Neural progenitor cell (in vitro differentiated cells): ENCODE results near the gene BICD1. TPM values are rescaled to one million over a fixed set of nuclear protein-coding genes. Genes with fewer than 3 reads are reported as not detected.
A peak's percentile ranks its signal among the peaks of the same experiment; 100 is the strongest.

Source experiments
- DNase-seq: peaks from one replicate; pipeline ENCODE4 v3.0.0-alpha.2; 2016; ENCODE audit warnings: low spot score
- H2AFZ ChIP-seq: fragments of 200-600 bp; sonication (generic); replicated peaks from 2 replicates; pipeline ENCODE4 v1.6.1; 2016; ENCODE audit warnings: antibody characterized with exemption
- H3F3A ChIP-seq: fragments of 200-600 bp; sonication (generic); 2 replicates; pipeline ENCODE4 v1.6.1; 2016; ENCODE audit warnings: antibody characterized with exemption, low read depth
- H3K27ac ChIP-seq: fragments of 200-600 bp; sonication (generic); 2 replicates; pipeline ENCODE4 v1.5.1; 2016; ENCODE audit warnings: mild to moderate bottlenecking
- H3K27me3 ChIP-seq: fragments of 200-600 bp; sonication (generic); 2 replicates; pipeline ENCODE4 v1.6.1; 2016; ENCODE audit warnings: mild to moderate bottlenecking, moderate library complexity
- H3K36me3 ChIP-seq: fragments of 200-600 bp; sonication (generic); 2 replicates; pipeline ENCODE4 v1.5.1; 2016
- H3K4me1 ChIP-seq: fragments of 200-600 bp; sonication (generic); 2 replicates; pipeline ENCODE4 v1.6.1; 2016; ENCODE audit warnings: mixed run types
- H3K4me2 ChIP-seq: fragments of 200-600 bp; sonication (generic); 2 replicates; pipeline ENCODE4 v1.6.1; 2016
- H3K4me3 ChIP-seq: fragments of 200-600 bp; sonication (generic); 2 replicates; pipeline ENCODE4 v1.5.1; 2016
- H3K79me2 ChIP-seq: fragments of 200-600 bp; sonication (generic); 2 replicates; pipeline ENCODE4 v1.6.1; 2016; ENCODE audit warnings: low read depth
- H3K9ac ChIP-seq: fragments of 200-600 bp; sonication (generic); 2 replicates; pipeline ENCODE4 v1.6.1; 2016
- H3K9me3 ChIP-seq: fragments of 200-600 bp; sonication (generic); 2 replicates; pipeline ENCODE4 v1.5.1; 2016; ENCODE audit warnings: low read depth
- H4K20me1 ChIP-seq: fragments of 200-600 bp; sonication (generic); 2 replicates; pipeline ENCODE4 v1.6.1; 2016; ENCODE audit warnings: low read depth
- H3K27ac Mint-ChIP-seq: 3 replicates; pipeline ENCODE4 v1.8.0; 2021; ENCODE audit warnings: mixed read lengths
- H3K27me3 Mint-ChIP-seq: 2 replicates; pipeline ENCODE4 v1.8.0; 2022; ENCODE audit warnings: low read depth, mild to moderate bottlenecking, inconsistent platforms, moderate library complexity, mixed read lengths; ENCODE audit not compliant: insufficient read depth
- H3K36me3 Mint-ChIP-seq: 3 replicates; pipeline ENCODE4 v1.8.0; 2021; ENCODE audit warnings: mixed read lengths
- H3K4me1 Mint-ChIP-seq: 3 replicates; pipeline ENCODE4 v1.8.0; 2021; ENCODE audit warnings: mixed read lengths
- H3K4me3 Mint-ChIP-seq: 3 replicates; pipeline ENCODE4 v1.8.0; 2021; ENCODE audit warnings: mild to moderate bottlenecking, moderate library complexity, mixed read lengths
- H3K9me3 Mint-ChIP-seq: 3 replicates; pipeline ENCODE4 v1.8.0; 2020; ENCODE audit warnings: mixed read lengths
- CTCF ChIP-seq: fragments of 200-600 bp; sonication (generic); IDR thresholded peaks from 2 replicates; pipeline ENCODE4 v1.5.1; 2017; ENCODE audit warnings: antibody characterized with exemption, mild to moderate bottlenecking
- EZH2 ChIP-seq: fragments of 200-600 bp; sonication (generic); IDR thresholded peaks from 2 replicates; pipeline ENCODE4 v1.6.1; 2017; ENCODE audit warnings: antibody characterized with exemption, mild to moderate bottlenecking, moderate library complexity
- EZH2phosphoT487 ChIP-seq: fragments of 200-600 bp; sonication (generic); IDR thresholded peaks from 2 replicates; pipeline ENCODE4 v1.6.1; 2017; ENCODE audit warnings: antibody characterized with exemption
- total RNA-seq: library from RNA; depleted of rRNA; stranded (reverse); fragments of >200 nt; gene quantifications from 2 replicates; pipeline ENCODE4 v1.2.3, GENCODE V29; 2015; ENCODE audit warnings: low replicate concordance

BICD1 gene
- total RNA-seq, 1 donor from 2014 or later: 23.6 TPM

DNA sequence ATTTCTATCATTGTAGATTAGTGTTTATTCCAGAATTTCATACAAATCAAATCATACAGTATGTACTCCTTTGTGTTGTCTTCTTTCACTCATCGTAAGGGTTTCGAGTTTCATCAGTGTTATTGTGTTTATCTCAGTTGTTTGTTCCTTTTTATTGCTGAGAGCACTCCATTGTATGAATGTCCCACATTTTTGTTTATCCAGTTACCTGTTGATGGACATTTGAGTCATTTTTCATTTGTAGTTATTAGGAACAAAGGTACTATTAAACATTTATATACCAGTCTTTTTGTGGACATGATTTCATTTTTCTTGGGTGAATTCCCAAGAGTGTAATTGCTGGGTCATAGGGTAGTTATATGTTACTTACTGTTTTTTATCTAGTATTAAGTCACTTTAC, 70.0 kb downstream of the BICD1 start:
- peaks cover 47% of the 10 kb centered on the region for H3K79me2 ChIP-seq
- peaks cover 20% of the 10 kb centered on the region for H3K4me1 ChIP-seq
- H3K36me3 ChIP-seq: peaks cover 3% of the 10 kb centered on the region
- no peak for TF ChIP-seq CTCF
- TF ChIP-seq EZH2phosphoT487: no peak
- TF ChIP-seq EZH2: no peak
- peaks cover 19% of the 10 kb centered on the region for H3K4me1 Mint-ChIP-seq
- no peak overlapping the region for H3K27ac Mint-ChIP-seq
- H3K9ac ChIP-seq: no peak overlapping the region
- H3K27me3 Mint-ChIP-seq: no peaks in the 10 kb centered on the region
- no peaks in the 10 kb centered on the region for H4K20me1 ChIP-seq
- no peaks in the 10 kb centered on the region for H3K27me3 ChIP-seq
- no peak overlapping the region for H3K4me2 ChIP-seq
- no peak overlapping the region for H3K4me3 ChIP-seq
- H3F3A ChIP-seq: peaks cover 12% of the 10 kb centered on the region
- no peak for DNase-seq
- no peak overlapping the region for H3K4me3 Mint-ChIP-seq
- H3K9me3 Mint-ChIP-seq: no peaks in the 10 kb centered on the region
- no peaks in the 10 kb centered on the region for H3K9me3 ChIP-seq
- peaks cover 10% of the 10 kb centered on the region for H3K36me3 Mint-ChIP-seq
- H3K27ac ChIP-seq: no peak overlapping the region
- H2AFZ ChIP-seq: no peak overlapping the region

DNA sequence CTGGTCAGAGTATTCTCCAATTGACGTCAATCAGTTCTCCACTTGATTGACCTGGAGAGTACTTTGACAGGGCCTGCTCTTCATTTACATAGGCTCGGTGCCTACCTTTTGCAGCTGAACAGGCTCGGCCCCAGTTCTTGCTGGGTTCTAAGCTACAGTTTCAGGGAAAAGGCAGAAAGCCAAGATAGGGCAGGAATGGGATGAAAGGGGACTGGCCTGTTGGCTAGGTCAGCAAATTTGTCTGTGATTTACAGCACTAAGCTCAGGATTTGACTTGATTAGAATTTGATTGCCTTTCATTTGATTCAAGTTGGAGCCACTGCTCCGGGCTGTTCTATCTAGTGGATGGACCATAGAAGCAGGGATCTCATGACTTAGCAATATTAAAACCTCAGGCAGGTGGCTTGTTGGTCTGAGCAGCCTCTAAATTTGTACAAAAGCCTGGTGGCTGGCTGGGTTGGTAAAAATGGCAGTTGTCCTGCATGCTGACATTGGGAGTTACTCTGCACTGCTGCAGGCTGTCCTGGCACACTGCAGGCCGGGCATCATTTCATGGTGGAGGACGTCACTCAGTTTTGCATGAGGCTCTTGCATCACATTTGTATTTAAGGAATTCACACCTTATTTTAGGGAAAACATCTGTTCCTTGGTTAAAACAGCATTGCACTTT, 71.8 kb downstream of the BICD1 start:
- H3K27ac Mint-ChIP-seq: no peak overlapping the region
- H4K20me1 ChIP-seq: no peaks in the 10 kb centered on the region
- H3K79me2 ChIP-seq: peaks cover 56% of the 10 kb centered on the region

GRCh38 chr12:32179011-32179395, 72.4 kb downstream of the BICD1 start:
- H3K27me3 Mint-ChIP-seq: no peaks in the 10 kb centered on the region
- peaks cover 3% of the 10 kb centered on the region for H3K36me3 ChIP-seq
- no peak overlapping the region for H3K9ac ChIP-seq
- H3K4me3 ChIP-seq: no peak overlapping the region
- peaks cover 10% of the 10 kb centered on the region for H3K36me3 Mint-ChIP-seq
- peak overlapping the region; percentile 77 for H3K27ac ChIP-seq
- peaks cover 58% of the 10 kb centered on the region for H3K79me2 ChIP-seq
- TF ChIP-seq CTCF (no peak), EZH2 (no peak), EZH2phosphoT487 (no peak)
- no peaks in the 10 kb centered on the region for H3K9me3 Mint-ChIP-seq
- no peak overlapping the region for H3K4me2 ChIP-seq
- no peaks in the 10 kb centered on the region for H3K27me3 ChIP-seq
- DNase-seq: no peak
- no peak overlapping the region for H2AFZ ChIP-seq
- no peaks in the 10 kb centered on the region for H3K9me3 ChIP-seq
- H3K27ac Mint-ChIP-seq: no peak overlapping the region
- peaks cover 20% of the 10 kb centered on the region for H3K4me1 ChIP-seq
- peaks cover 17% of the 10 kb centered on the region for H3K4me1 Mint-ChIP-seq
- no peak overlapping the region for H3K4me3 Mint-ChIP-seq
- no peaks in the 10 kb centered on the region for H4K20me1 ChIP-seq
- H3F3A ChIP-seq: peaks cover 12% of the 10 kb centered on the region

More for the DNA sequence above, 71.8 kb downstream of the BICD1 start:
- no peak overlapping the region for H3K9ac ChIP-seq
- H3K4me1 ChIP-seq: peaks cover 20% of the 10 kb centered on the region
- no peak overlapping the region for H3K4me2 ChIP-seq
- Mint-ChIP-seq H3K4me3 (no peak overlapping the region), H3K4me1 (peaks cover 17% of the 10 kb centered on the region), H3K9me3 (no peaks in the 10 kb centered on the region), H3K27me3 (no peaks in the 10 kb centered on the region), H3K36me3 (peaks cover 10% of the 10 kb centered on the region)
- no peak for DNase-seq
- no peak overlapping the region for H3K4me3 ChIP-seq
- peaks cover 12% of the 10 kb centered on the region for H3F3A ChIP-seq
- peaks cover 3% of the 10 kb centered on the region for H3K36me3 ChIP-seq
- no peak for TF ChIP-seq EZH2
- no peak for TF ChIP-seq CTCF
- no peak for TF ChIP-seq EZH2phosphoT487
- no peaks in the 10 kb centered on the region for H3K27me3 ChIP-seq
- no peaks in the 10 kb centered on the region for H3K9me3 ChIP-seq
- H3K27ac ChIP-seq: peak overlapping the region; percentile 77
- H2AFZ ChIP-seq: no peak overlapping the region
